Uterus (tissue), 4 donors: Measurements from ENCODE around the gene MARCHF11. TPM values are rescaled to one million over a fixed set of nuclear protein-coding genes. Genes with fewer than 3 reads are reported as not detected.

ENCODE experiments used
- DNase-seq, 2 donors: peaks; one replicate each; pipeline ENCODE4 v3.0.0-alpha.2; 2019 to 2020
- H3K27ac ChIP-seq, 2 donors: fragments of 200-600 bp; sonication (generic); 1 replicate in 1 of 2; 2 replicates in 1 of 2; pipeline ENCODE4 v1.5.1; 2016 to 2018
- H3K27me3 ChIP-seq, 2 donors: fragments of 200-600 bp; sonication (generic); one replicate each; pipeline ENCODE4 v1.5.1; 2018 to 2019; ENCODE audit warnings: control low read depth in 1 of 2
- H3K36me3 ChIP-seq, 2 donors: fragments of 200-600 bp; sonication (generic); one replicate each; pipeline ENCODE4 v1.5.1; 2019; ENCODE audit warnings: control low read depth in 1 of 2
- H3K4me1 ChIP-seq, 2 donors: fragments of 200-600 bp; sonication (generic); one replicate each; pipeline ENCODE4 v1.5.1; 2018 to 2019; ENCODE audit warnings: control low read depth in 1 of 2
- H3K4me3 ChIP-seq, 2 donors: fragments of 200-600 bp; sonication (generic); 1 replicate in 1 of 2; 2 replicates in 1 of 2; pipeline ENCODE4 v1.5.1; 2018 to 2019; ENCODE audit warnings: mild to moderate bottlenecking in 1 of 2
- H3K9me3 ChIP-seq, 2 donors: fragments of 200-600 bp; sonication (generic); one replicate each; pipeline ENCODE4 v1.5.1; 2019; ENCODE audit warnings: control low read depth in 1 of 2
- POLR2A ChIP-seq, 2 donors: fragments of 450-650 bp; IDR thresholded peaks; one replicate each; pipeline ENCODE4 v1.6.1; 2016; ENCODE audit warnings: antibody characterized with exemption in 2 of 2, mild to moderate bottlenecking in 1 of 2, moderate library complexity in 1 of 2
- intact Hi-C: fragments of 100-400 bp; cut with DNase I; formaldehyde crosslinking; loops from one replicate; pipeline ENCODE4 v1.15.1; 2023; ENCODE audit warnings: low total_unique reads
- total RNA-seq, 4 donors: library from RNA; depleted of rRNA in 3 of 4; stranded (reverse); fragments of >200 nt in 3 of 4; gene quantifications; one replicate each; pipeline versions ENCODE4 v1.1.0 to v1.2.4, GENCODE V29; 2014 to 2023
- TF ChIP-seq, protein P1 (sequence below), 4 experiments: fragments of 200-600 bp in 2 of 4; fragments of 450-650 bp in 2 of 4; sonication (generic) in 2 of 4; IDR thresholded peaks; one replicate each; pipeline ENCODE4 v1.5.1; 2016 to 2019; ENCODE audit warnings: antibody characterized with exemption in 4 of 4, mild to moderate bottlenecking in 2 of 4, moderate library complexity in 1 of 4
- donor health status: DM: yes; HTN: yes; CAD: no.

Gene MARCHF11, protein sequence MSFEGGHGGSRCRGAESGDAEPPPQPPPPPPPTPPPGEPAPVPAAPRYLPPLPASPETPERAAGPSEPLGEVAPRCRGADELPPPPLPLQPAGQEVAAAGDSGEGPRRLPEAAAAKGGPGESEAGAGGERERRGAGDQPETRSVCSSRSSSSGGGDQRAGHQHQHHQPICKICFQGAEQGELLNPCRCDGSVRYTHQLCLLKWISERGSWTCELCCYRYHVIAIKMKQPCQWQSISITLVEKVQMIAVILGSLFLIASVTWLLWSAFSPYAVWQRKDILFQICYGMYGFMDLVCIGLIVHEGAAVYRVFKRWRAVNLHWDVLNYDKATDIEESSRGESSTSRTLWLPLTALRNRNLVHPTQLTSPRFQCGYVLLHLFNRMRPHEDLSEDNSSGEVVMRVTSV
- under 1 TPM in 1 of 4 donors, not detected in 3; 0.28 TPM for total RNA-seq

DNA sequence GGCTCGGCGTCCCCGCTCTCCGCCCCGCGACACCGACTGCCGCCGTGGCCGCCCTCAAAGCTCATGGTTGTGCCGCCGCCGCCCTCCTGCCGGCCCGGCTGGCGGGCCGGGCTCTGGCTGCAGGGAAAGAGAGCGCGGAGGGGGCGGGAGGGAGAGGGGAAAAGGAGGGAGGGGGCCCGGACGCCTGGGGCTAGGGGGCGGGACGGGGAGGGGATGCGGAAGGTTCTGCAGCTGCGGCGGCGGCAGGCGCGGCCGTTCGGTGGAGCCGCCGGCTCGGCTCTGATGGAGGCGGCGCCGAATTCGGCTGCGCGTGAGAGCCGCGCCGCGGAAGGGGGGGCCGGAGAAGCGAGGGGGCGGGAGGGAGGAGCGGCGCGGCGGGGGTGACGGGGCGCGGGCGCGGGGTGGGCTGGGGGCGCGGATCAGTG, at the start of gene MARCHF11:
TSS of gene MARCHF11 (minus strand) at position 281 of the 425 bp plus-strand sequence. CDS start at position 65, 216 bp downstream.
- TF ChIP-seq, protein P1, sequence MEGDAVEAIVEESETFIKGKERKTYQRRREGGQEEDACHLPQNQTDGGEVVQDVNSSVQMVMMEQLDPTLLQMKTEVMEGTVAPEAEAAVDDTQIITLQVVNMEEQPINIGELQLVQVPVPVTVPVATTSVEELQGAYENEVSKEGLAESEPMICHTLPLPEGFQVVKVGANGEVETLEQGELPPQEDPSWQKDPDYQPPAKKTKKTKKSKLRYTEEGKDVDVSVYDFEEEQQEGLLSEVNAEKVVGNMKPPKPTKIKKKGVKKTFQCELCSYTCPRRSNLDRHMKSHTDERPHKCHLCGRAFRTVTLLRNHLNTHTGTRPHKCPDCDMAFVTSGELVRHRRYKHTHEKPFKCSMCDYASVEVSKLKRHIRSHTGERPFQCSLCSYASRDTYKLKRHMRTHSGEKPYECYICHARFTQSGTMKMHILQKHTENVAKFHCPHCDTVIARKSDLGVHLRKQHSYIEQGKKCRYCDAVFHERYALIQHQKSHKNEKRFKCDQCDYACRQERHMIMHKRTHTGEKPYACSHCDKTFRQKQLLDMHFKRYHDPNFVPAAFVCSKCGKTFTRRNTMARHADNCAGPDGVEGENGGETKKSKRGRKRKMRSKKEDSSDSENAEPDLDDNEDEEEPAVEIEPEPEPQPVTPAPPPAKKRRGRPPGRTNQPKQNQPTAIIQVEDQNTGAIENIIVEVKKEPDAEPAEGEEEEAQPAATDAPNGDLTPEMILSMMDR (IDR thresholded peaks at IDR 0.05): no peak
- TF ChIP-seq POLR2A (IDR thresholded peaks at IDR 0.05): no peak
- Histone ChIP-seq H3K27ac (no peak within 1 kb of the TSS), H3K9me3 (no peaks in the 10 kb centered on the region), H3K4me3 (no peak within 1 kb of the TSS), H3K27me3 (peaks cover 0 to 22% of the 10 kb centered on the region in 2 donors), H3K4me1 (peaks cover 0 to 7% of the 10 kb centered on the region in 2 donors), H3K36me3 (no peaks in the 10 kb centered on the region)
- intact Hi-C loops: no loop called here
- no peak for DNase-seq

DNA sequence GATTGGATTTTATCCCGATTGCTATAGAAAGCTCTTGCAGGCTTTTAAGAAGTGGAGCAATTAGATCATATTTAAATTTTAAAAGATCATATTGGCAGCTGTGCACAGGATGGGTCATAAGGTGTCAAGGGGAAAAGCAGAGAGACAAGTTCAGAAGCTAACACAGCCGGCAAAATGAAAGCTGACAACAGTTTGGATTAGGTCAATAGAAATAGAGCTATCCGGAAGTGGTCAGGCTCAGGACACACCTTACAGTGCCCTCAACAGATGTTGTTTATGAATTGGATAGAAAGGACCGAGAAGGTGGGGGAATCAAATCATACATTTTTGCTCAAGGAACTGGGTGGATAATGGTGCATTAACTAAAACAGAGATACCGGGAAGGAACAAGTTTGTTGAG, 46.3 kb upstream of the MARCHF11 start:
- intact Hi-C loops: no loop called here
- H3K27ac ChIP-seq: no peak overlapping the region
- DNase-seq: no peak
- no peaks in the 10 kb centered on the region for H3K9me3 ChIP-seq
- no peak overlapping the region for H3K4me3 ChIP-seq
- no peaks in the 10 kb centered on the region for H3K4me1 ChIP-seq
- H3K36me3 ChIP-seq: no peaks in the 10 kb centered on the region
- H3K27me3 ChIP-seq: no peaks in the 10 kb centered on the region
- no peak for TF ChIP-seq POLR2A (IDR thresholded peaks at IDR 0.05)
- TF ChIP-seq, protein P1 (IDR thresholded peaks at IDR 0.05): no peak

DNA sequence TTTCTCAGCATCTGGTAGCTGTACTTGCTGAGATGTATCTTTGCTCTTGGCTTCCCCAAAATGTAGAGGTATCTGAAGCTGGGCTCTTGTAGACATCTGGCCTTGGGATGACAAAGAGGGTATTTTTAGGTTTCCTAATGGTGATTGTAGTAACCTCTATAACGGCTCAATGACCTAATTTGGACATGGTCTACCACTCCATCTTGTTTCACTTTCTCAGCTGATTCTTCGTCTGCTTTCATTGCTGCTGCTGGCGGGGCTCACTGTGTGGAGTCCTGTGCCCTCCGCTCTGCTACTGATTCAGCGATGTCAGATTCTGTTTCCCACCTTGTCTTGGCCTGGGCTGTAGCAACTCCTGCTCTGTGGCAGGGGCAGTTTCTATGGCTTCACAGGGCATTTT, 12.7 kb upstream of the MARCHF11 start:
- no peak for DNase-seq

DNA sequence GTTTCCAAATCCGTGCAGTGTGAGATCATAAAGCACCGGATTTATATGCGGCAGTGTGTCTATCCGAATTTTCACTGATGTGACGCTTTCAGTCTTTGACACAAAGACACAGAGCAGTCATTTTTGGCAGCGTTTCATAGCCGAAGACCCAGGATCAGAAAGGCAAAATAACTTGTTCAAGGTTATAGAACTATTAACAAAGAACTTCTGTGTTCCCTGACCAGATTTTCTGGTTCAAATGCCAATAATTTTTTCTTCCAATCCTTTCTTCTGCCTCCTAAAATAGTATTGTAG, 1.1 kb upstream of the MARCHF11 start:
- intact Hi-C loops: no loop called here

More for the DNA sequence above, 12.7 kb upstream of the MARCHF11 start:
- no peak for TF ChIP-seq POLR2A (IDR thresholded peaks at IDR 0.05)
- TF ChIP-seq, protein P1 (IDR thresholded peaks at IDR 0.05): no peak
- Histone ChIP-seq H3K9me3 (no peaks in the 10 kb centered on the region), H3K4me1 (no peaks in the 10 kb centered on the region), H3K27ac (no peak overlapping the region), H3K27me3 (no peaks in the 10 kb centered on the region), H3K36me3 (no peaks in the 10 kb centered on the region), H3K4me3 (no peak overlapping the region)
- intact Hi-C loops: no loop called here

More for the DNA sequence above, 1.1 kb upstream of the MARCHF11 start:
- H3K4me3 ChIP-seq: no peak overlapping the region
- no peak for DNase-seq
- TF ChIP-seq, protein P1 (IDR thresholded peaks at IDR 0.05): no peak
- no peak for TF ChIP-seq POLR2A (IDR thresholded peaks at IDR 0.05)
- no peaks in the 10 kb centered on the region for H3K36me3 ChIP-seq
- H3K27me3 ChIP-seq: peaks cover 0 to 22% of the 10 kb centered on the region in 2 donors
- H3K9me3 ChIP-seq: no peaks in the 10 kb centered on the region
- peaks cover 0 to 7% of the 10 kb centered on the region in 2 donors for H3K4me1 ChIP-seq
- no peak overlapping the region for H3K27ac ChIP-seq
